TTC549 (cell line): Measurements from ENCODE around the gene PARVB.
"Not testable (repeated sequence)": the region's sequence is repeated elsewhere in the genome, so short reads cannot be mapped to it uniquely, and the experiment has no call there.

Experiments
- FAIRE-seq: peaks from 2 replicates; lab custom pipeline; 2012; peaks lifted over from hg19 to GRCh38; lab: Jason Lieb, UNC

The PARVB gene

DNA sequence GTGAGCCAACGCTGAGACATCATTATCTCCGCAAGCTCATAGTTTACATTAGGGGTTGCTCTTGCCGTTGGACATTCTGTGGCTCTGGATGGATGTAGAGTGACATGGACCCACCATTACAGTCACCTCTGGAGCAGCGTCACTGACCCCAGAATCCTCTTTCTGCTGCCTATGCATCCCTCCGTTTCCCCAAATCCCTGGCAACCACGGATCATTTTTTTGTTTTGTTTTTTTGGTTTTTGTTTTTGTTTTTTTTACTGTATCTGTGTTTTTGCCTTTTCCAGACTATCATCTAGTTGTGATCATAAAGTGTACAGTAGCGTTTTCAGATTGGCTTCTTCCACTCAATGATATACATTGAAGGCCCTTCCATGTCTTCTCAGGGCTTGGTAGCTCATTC is 4.0 kb downstream of the PARVB start:
- FAIRE-seq, result no peak

DNA sequence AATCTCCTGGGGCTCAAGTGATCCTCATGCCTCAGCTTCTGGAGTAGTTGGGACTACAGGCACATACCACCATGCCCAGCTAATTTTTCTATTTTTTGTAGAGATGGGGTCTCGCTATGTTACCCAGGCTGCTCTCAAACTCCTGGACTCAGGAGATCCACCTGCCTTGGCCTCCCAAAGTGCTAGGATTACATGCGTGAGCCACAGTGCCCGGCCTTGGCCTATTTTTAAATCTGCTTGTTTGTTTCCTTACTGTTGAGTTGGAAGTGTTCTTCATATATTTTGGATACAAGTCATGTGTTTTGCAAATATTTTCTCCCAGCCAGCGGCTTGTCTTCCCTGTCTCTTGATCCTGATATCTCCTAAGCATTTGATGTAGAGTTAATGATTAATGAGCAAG is 5.0 kb downstream of the PARVB start:
- FAIRE-seq, result no peak

DNA sequence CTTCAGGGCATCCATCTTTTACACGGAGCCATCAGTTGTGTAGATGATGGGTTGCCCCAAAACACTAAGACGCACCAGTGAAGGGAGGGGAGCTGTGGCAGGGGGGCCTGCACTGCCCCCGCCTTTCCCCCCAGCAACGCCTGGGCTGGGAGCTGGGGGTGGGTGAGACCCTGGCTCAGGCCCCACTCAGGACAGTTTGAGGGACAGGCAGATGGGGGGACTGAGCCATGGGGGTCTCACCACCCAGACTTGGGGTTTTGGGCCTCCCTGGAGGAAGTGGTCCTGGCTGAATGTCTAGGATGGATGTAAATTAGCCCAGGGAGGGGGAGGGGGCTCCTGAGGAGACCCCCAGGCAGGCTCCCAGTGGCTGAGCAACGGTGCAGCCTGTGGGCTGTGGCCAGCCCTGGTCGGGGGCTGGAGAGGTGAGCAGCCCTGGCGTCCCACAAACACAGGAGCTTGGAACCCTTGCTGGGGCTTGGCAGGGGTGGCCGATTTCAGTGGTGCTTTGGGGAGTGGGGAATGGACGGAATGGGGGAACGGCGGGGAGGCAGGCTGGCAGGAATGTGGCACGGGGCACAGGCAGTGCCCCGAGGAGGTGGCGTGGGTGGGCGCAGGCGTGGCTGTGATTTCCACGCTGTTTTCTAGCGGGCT is 6.1 kb downstream of the PARVB start:
- FAIRE-seq, result no peak

DNA sequence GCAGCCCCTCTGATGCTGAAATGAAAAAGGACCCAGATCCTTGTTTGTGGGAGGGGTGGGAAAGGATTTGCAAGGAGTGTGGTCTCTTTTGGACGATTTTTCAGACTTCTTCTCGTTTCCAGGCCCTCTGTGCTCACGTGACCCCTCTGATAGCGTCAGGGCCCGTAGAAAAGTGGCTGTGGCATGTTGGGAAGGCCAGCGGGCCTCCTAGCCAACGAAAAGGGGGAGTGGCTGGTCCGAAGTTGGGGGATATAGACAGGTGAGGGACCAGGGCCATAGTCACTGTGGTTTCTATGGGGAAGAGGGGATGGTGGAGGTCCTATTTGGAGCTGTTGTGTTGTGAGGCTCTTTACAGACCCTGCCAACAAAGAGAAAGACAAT is 6.6 kb downstream of the PARVB start:
- FAIRE-seq, result no peak

DNA sequence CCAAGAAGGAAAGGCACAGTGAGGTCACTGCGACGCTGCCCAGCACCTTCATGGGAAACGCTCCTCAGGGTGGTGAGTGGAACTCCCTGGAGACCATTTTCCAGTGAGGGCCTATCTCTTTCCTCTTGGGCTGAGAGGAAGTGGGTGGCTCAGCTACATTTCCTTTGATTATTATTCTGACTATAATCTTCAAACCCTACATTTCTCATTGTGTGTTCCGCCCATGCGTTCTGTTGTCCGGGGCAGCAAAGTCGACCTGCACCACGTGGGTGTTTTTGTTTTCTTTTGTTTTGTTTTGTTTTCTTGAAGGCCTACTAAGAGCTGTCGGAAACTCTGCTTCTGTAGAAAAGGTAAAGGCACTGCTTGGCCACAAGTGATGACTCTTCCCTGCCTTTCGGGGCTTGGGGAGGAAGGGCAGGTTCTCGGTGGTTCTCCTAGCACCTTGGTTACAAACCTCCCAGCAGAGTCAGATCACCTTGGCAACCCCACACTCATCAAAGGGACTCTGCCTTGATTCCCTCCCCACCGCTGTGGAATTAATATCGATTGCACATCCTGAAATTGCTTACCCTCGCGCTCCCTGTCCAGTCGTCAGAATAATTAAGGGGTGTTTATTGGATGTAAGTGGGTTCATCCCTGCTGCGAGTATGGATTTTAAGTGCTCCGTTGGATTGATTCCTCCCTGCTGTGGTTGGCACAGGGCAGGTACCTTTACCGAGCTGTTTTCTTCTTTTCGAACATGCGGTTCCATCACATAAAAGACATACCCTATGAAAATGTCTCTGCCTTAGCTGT is 7.3 kb downstream of the PARVB start:
- no peak for FAIRE-seq

DNA sequence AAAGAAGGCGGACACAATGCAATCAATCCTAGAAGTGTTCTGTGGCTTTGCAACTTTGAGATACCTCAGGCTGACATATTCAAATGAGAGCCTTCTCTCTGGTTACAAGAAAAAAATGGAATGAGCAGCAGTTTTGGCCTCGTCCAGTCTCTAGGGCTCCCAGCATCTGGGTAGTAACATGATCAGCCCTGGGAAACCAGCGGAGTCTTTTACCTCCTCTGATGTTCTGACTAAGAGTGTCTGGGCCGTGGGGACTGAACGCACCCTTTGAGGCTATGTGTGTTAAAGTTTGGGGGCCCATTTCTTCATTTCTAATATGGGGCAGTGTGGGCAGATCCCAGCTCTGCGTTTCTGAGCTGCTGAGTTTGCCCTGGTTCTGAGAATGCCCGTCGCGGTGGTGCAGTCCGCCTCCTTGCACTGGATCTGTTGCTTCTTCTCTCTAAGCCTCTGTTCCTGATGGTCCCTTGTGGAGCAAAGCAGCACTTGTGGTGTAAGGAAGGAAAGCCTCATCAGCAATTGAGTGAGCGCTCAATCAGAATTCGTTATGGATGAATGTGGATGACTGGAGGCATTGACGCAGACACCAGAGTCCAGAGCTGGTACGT is 8.1 kb downstream of the PARVB start:
- no peak for FAIRE-seq

DNA sequence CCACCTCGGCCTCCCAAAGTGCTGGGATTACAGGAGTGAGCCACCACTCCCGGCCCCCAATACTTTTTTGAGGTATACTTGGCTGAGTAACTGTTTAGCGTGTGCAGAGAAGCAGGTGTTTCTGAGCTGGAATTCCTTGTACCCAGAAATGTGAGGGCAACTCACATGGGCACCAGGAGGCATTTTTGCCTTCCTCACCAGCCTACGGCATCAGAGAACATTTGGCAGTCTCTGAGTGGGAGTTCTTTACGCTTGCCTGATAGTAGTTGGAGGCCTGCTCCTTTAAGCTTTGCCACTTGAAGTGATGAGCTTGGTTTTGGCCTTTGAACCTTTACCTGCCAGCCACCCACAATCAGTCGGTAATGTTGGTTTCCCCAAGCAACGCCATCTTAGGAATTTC is 9.2 kb downstream of the PARVB start:
- no peak for FAIRE-seq

DNA sequence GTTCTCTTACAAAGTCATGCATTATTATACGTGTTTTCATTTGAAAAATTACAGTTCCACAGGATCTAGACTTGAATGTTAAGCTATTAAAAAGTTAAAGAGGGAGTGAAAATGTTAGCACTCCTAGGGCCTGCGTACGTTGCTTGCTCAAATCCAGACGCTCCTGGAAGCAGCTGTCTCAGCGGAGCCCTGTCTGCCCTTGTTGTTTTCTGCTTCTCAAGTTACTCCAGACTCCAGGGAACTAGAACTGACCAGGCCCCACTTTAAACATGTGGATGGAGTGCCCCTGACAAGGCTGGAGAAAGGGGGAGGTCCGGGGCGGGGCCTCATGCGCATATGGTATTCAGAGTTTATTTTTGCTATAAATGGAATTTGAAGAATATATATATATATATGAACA is 9.6 kb downstream of the PARVB start:
- no peak for FAIRE-seq

DNA sequence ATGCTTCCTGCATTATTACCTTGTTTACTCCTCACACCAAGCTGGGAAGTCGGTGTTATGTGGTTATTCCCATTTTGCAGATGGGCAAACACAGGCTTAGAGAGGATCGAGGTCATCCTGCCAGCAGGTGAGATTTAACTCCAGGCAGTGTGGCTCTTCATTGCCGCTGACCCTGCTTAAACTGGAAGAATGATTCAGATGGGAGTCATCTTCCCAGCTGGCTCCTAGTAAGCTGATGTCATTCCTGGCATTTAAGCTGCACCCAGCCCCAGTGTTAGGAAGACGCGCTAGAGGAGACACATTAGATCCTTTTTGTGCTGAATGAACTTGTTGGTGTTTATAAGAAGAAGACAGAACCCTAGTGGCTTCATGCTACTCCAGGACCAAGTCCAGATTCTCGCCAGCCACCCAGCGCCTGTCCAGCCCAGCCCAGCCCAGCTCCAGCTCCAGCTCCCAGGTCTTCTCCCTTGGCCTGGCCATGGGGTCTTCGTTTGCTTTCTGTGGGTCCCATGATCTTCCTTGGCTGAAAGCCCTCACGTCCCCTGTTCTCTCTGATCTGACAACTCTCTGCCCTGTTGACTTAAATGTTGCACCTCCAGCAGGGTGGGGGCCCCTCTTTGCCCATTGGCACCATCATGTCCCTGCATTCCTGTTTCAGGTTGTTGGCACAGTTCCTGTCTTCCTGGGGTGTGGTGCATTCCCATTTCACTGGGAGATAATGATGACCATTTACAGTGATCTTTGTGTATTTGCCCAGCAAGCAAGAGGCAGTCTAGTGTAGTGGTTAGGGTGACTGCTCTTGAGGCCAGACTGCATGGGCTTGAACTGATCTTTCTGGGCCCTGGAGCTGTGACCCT is 13.6 kb downstream of the PARVB start:
- no peak for FAIRE-seq

DNA sequence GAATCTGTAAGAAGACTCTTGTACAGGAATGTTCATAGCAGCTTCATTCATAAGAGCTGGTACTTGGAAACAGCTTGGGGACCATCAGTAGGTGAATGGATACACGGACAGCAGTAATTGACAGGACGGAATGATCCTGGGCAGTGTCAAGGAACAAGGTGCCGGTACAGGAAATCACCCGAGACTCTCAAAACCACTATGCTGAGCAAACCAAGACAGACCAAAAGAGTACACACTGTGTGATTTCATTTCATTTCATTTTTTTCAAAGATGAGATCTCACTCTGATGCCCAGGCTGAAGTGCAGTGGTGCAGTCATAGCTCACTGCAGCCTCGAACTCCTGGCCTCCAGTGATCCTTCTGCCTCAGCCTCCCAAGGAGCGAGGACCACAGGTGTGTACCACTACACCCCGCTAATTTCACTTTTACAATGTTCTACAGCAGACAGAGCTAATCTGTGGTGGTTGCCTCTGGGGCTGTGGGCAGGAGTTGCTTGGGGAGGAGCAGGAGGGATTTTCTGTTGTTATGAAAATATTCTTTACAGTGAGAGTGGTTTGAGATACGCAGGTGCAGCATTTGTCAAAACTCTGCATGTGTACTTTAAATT is 15.6 kb downstream of the PARVB start:
- no peak for FAIRE-seq

DNA sequence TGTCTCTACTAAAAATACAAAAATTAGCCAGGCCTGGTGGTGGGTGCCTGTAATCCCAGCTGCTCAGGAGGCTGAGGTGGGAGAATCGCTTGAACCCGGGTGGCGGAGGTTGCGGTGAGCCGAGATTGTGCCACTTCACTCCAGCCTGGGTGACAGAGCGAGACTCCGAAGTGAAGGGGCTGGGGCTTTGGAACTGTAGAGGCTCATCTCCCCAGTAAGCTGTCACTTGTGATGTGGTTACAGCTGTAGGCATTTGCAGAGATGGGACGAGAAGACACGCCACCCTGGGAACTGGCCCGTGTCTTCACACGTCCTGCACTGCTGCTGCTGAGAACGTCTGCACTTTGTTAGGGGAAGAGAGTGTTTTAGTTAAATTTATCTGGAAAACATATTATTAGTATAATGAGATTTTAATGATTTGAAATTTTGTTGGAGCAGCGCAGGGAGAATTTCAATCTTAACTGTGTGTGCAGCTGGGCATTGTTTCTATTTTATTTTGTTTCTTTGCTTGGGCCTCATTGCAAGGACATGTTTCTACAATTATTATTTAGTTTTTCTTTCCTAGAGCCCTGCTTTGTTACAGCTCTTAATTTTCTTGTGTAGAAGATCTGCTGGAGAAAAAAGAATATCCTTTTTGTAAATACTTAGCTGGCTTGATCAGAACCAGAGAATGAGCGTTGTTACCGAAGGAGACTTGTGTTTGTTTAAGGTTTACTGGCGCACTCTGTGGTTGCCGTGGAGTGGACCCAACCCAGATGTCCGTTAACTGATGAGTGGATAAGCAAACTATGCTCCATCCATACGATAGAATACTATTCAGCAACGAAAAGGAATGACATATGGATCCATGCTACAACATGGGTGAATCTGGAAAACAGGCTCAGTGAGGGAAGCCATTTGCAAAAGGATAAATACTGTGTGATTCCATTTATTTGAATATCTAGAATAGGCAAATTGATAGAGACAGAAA is 18.4 kb downstream of the PARVB start:
- FAIRE-seq, result no peak

DNA sequence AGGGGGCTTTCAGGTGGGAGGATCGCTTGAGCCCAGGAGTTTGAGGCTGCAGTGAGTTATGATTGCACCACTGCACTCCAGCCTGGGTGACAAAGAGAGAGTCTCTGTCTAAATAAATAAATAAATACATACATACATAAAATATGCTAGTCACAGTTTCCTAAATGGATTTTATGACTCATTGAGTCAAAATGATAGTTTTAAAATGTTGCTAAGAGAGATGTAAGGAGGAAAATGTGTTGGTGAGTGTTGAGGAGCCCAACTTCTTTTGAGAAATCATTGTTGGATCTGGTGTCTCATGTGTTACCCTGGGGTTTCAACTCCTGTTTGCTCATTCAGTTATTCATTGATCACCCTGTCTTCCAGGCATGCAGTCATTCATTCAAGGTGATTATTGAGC is 21.0 kb downstream of the PARVB start:
- no peak for FAIRE-seq

DNA sequence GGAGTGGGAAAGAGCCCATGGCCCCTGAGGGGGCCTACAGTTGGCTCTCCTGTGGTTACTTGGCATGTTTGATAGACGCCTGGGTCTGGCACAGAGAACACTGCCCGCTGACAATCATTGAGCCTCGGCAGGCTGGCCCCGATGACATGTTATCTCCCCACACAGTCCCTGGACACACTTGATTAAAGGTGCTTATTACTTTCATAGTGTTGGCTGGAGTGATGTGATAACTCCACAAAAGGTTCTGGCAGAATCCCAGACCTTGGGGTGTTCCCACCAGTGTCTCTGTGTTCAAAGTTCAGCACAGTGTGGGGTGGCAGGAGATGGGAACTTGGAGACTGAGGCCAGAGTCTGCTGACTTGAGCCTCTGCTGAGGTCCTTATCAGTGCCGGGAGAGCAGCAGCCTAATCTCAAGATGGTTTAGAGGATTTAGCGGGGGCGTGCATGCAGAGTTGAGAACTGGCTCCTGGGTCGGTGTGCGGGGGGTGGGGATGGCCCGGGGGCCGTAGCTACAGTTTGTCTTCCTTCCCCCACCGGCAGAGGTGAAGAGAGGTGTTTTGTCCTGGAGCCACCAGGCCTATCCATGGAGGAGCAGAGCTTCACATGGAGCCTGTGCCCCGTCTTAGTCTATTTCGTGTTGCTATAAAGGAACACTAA is 22.5 kb downstream of the PARVB start:
- no peak for FAIRE-seq

DNA sequence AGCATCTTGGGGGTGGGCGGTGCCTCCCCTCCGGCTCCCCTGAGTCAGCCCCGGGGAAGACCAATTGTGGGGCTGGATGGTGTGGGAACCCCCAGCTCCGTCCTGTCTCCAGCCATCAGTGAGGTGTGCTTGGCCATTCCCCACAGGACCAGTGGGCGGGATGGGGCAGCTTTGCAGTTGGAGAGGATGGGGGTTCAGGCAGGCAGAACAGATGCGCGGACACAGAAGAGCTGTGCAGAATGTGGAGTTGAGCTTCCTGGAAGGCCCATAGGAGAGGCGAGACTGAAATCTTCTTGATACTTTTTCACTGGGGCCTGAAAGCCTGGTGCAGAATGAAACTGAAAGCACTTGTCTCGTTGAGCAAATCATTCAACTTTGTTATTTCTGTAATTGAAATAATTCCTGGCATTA is 23.8 kb downstream of the PARVB start:
- FAIRE-seq, result no peak

DNA sequence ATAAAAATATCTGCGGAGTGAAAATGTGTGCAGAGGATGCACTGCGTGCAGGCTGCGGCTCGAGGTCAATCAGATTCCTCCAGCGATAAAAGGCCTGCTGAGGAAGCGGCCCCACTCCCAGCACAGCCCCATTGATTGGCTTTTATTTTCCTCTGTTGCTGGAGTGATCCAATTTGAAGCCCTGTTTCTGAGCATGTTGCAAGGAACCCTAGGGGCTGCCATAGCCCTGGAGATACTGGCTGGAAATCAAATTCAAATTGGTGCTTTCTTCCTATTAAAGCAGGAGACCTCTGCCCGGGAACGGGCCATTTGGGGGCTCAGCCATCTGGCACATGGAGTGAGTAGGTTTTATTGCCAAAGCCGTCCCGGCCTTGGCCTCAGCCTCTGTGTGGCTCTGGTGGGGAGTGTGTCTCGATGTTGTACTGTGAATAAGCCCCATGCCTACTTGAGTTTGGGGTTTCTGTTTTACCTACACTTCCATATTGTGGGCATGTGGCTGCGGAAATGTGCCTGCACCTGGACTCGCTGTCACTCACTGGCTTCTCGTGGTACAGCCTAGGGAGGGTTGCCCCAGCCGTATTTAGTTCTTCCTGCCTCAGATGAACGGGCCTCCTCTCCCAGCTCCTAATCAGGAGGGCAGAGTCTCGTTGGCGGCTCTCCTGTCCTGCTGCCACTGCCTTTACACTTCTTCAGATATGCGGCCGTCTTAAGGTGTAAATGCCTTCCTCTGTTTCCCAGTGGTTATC is 25.6 kb downstream of the PARVB start:
- FAIRE-seq, result no peak

DNA sequence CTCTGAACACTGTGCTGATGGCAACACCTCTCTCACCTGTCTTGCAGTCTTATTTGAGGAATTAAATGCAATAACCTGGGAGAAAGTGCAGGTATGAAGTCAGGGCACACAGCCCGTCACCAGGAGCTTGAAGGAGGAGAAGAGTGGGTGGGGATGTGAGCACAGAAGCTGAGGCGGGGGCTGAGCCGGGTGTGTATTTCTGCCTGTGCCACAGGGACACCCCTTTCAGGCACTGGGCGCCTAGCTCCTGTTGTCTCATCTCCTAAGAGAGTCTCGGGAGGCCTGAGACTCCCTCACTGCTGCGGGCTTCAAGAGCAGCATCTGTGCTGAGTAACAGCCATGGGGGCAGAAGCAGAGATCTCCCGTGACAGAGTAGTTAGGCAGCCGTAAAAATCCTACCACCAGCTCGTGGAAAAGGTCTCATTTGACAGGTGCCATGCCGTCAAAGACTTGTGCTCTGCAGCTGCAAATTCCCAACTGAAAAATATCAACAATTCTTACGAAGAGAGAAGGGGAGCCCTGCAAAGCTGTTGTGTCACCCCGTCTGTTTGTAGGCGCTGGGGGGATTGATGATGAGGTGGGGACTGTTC is 26.8 kb downstream of the PARVB start:
- no peak for FAIRE-seq

DNA sequence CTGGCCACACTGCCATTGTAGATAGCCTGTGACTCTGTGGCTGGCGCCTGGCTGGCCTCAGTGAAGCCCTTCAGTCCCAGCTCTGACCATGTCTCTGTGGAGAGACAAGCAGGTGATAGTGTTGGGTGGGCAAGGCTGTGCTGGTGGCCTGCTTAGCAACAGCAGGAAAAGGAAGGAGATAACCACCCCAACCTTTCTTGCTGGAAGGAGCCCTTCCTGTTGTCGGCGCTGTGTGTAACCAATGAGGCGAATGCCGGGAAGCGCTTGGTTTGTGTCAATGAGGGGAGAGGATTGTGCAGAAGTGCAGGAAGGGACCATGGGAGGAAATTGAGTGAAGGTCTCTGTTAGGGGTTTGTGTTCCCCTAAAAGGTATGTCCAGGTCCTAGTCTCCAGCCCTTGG is 27.3 kb downstream of the PARVB start:
- FAIRE-seq, result no peak

DNA sequence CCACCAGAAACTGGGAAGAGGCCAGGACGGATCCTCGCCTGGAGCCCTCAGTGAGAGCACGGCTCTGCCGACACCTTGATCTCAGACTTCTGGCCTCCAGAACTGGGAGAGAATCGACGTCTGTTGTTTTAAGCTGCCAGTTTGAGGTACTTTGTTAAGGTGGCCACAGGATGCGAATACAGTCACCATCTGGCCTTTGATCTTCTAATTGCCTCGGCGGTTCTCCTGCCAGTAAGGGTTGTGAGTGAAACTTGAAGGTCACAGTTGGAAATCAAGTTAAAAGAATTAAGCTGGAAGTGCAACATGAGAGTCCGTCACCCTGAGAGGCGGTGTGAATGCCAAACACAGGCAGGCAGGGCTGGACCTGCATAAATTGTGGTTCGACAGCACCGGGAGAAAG is 27.9 kb downstream of the PARVB start:
- FAIRE-seq, result no peak

DNA sequence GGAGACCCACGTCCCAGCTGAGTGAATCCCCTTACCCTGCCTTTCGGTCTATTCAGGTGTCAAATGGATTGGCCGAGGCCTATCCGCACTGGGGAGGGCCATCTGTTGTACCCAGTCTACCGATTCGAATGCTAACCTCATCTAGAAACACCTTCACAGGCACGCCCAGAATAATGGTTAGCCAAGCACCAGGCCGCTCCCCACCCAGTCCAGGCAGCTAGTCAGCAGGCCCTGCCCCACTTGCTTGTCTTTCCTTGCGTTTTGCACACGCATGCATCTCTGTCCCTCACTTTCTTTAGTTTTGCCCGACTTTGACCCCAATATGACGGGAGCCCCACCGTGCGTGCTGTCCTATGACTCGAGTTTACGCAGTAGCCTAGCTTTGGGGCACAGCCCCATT is 31.7 kb downstream of the PARVB start:
- FAIRE-seq, result no peak

DNA sequence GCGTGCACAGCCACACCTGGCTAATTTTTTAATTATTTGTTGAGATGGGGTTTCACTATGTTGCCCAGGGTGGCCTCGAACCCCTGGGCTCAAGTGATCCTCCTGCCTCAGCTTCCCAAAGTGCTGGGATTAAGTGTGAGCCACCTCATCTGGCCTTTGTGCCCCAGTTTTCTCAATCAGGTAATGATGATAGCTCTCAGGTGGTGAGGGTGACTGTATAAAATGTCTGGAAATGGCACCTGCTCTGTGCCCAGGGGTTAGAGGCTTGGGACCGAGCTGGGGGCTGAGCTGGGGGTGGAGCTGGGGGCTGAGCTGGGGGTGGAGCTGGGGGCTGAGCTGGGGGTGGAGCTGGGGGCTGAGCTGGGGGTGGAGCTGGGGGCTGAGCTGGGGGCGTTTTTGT is 32.5 kb downstream of the PARVB start:
- FAIRE-seq, result not testable (repeated sequence)
